ENCODE measurements around the gene KRT2.

KRT2 gene

DNA sequence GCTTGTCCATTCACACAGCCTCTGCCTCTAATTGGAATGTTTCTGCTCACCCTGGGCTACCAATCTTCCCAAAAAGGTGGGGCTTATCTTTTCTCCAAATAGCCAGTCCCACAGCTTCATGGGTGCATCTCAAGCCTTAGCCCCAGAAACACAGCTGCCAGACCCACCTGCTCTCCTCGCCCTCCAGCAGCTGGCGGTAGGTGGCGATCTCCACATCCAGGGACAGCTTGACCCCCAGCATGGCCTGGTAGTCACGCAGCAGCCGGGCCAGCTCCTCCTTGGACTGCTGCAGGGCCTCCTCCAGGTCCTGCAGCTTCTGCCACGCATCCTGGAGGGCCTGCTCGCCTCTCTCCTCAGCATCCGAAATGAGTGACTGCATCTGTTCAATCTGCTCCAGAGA is 40.2 kb upstream of the KRT2 start:
- H3K27ac ChIP-seq, result no peak overlapping the region
- H3K27me3 ChIP-seq (ENCODE audit: control insufficient read depth, insufficient read depth, low read length), result no peaks in the 10 kb centered on the region
- H3K9ac ChIP-seq, result no peak overlapping the region
- H3K4me1 ChIP-seq, result peaks cover 5% of the 10 kb centered on the region
- no peak overlapping the region for H3K4me2 ChIP-seq (ENCODE audit: low read length)
- H3K4me3 ChIP-seq (ENCODE audit: low read depth, low read length), result no peak overlapping the region
- H3K9me3 ChIP-seq (ENCODE audit: control insufficient read depth, low read length), result no peaks in the 10 kb centered on the region
- H3K36me3 ChIP-seq (ENCODE audit: control insufficient read depth, insufficient read depth, low read length), result no peaks in the 10 kb centered on the region
- TF ChIP-seq, protein P1, sequence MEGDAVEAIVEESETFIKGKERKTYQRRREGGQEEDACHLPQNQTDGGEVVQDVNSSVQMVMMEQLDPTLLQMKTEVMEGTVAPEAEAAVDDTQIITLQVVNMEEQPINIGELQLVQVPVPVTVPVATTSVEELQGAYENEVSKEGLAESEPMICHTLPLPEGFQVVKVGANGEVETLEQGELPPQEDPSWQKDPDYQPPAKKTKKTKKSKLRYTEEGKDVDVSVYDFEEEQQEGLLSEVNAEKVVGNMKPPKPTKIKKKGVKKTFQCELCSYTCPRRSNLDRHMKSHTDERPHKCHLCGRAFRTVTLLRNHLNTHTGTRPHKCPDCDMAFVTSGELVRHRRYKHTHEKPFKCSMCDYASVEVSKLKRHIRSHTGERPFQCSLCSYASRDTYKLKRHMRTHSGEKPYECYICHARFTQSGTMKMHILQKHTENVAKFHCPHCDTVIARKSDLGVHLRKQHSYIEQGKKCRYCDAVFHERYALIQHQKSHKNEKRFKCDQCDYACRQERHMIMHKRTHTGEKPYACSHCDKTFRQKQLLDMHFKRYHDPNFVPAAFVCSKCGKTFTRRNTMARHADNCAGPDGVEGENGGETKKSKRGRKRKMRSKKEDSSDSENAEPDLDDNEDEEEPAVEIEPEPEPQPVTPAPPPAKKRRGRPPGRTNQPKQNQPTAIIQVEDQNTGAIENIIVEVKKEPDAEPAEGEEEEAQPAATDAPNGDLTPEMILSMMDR (IDR thresholded peaks at IDR 0.05), result no peak
- no peak overlapping the region for H2AFZ ChIP-seq
- H3K79me2 ChIP-seq, result no peaks in the 10 kb centered on the region

DNA sequence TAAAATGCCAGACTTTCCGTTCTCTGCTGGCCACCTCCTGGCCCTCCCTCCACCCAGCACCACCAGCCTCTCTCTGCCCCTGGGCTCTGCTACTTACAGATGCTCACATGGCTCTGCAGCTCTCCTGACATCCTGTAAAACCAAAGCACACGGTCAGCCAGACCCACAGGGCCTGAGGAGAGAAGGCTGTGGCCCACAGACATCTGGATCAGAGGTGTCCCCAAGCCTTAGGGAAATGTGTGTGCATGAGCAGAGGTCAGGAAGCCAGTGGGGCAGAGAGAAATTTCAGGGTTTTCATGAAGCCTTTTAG is 39.8 kb upstream of the KRT2 start:
- Histone ChIP-seq H3K36me3 (ENCODE audit: control insufficient read depth, insufficient read depth, low read length) (no peaks in the 10 kb centered on the region), H3K4me2 (ENCODE audit: low read length) (no peak overlapping the region), H2AFZ (no peak overlapping the region), H3K4me3 (ENCODE audit: low read depth, low read length) (no peak overlapping the region), H3K4me1 (peaks cover 9% of the 10 kb centered on the region), H3K9ac (no peak overlapping the region), H3K9me3 (ENCODE audit: control insufficient read depth, low read length) (no peaks in the 10 kb centered on the region), H3K27ac (no peak overlapping the region), H3K79me2 (no peaks in the 10 kb centered on the region), H3K27me3 (ENCODE audit: control insufficient read depth, insufficient read depth, low read length) (no peaks in the 10 kb centered on the region)
- TF ChIP-seq, protein P1 (IDR thresholded peaks at IDR 0.05), result no peak

DNA sequence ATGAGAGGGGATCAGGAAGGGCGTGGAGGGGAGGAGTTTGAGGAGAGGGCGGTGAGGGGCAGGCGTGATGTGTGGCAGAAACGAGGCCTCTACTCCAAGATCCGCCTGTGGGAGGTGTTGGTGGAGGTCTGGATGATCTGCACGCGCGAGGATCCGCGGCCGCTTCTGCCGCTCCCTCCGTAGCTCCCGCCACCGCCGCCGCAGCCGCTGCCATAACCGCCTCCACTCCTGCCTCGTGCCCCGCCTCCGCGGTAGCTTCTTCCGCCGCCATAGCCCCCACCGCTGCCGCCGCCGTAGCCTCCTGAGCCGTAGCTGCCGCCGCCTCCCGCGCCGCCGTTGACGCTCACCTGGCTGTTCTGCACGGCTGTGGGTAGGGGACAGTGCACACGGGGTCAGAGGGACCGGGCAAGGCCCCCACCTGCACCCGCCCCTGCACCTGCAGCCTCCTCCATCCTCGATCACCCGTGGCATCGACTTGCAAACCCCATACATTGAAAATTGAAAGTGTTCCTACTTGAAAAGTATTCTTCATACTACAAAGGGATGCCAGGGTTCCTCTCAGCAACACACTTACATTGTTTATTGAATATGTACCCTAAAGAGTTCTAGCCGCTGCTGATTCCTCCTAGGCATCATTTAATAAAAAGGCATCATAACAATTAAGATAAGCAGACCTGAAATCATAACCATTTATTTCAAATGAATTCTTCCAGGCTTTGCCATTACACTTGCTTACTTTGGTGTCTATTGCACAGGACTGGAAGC is 39.2 kb upstream of the KRT2 start:
- Histone ChIP-seq H3K9me3 (ENCODE audit: control insufficient read depth, low read length) (no peaks in the 10 kb centered on the region), H3K4me3 (ENCODE audit: low read depth, low read length) (peak overlapping the region; percentile 42), H3K36me3 (ENCODE audit: control insufficient read depth, insufficient read depth, low read length) (no peaks in the 10 kb centered on the region), H3K27ac (no peak overlapping the region), H3K4me1 (peaks cover 12% of the 10 kb centered on the region), H3K27me3 (ENCODE audit: control insufficient read depth, insufficient read depth, low read length) (no peaks in the 10 kb centered on the region), H3K4me2 (ENCODE audit: low read length) (peak overlapping the region; percentile 91), H3K9ac (no peak overlapping the region), H3K79me2 (no peaks in the 10 kb centered on the region), H2AFZ (peak overlapping the region; percentile 76)
- TF ChIP-seq, protein P1 (IDR thresholded peaks at IDR 0.05), result no peak

DNA sequence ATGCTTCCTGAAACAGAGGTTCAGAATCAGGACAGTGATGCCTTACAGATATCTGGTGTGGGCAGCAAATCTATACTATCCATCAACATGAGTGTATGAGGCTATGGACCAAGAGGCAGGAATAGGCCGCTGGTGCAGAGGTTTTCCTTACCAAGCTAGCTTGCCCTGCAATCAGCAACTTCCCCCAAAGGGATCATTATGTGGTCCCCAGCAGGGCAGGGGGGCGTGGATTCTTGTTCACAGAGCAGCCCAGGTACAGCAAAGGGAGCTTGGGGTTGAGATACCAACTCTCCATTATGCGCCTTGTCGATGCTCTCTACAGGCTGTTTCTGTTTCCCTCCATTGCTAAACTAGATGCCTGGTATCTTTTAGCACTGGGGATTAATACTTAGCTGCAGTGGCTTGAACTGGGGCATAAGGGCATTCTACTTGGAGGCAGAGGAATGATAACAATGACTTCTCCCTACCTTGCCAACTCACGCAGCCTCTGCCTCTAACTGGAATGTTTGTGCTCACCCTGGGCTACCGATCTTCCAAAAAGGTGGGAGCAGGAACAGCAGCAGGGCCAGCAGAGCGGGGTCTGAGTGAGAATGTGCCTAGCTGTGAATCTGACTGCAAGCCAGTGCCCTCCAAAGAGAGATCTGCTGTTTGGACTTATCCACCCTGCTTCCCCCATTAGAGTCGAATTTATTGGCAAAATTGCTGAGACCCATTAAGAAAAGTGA is 38.5 kb upstream of the KRT2 start:
- no peak overlapping the region for H3K27ac ChIP-seq
- peak overlapping the region; percentile 76 for H2AFZ ChIP-seq
- peak overlapping the region; percentile 91 for H3K4me2 ChIP-seq (ENCODE audit: low read length)
- no peaks in the 10 kb centered on the region for H3K9me3 ChIP-seq (ENCODE audit: control insufficient read depth, low read length)
- TF ChIP-seq, protein P1 (IDR thresholded peaks at IDR 0.05), result no peak
- H3K79me2 ChIP-seq, result no peaks in the 10 kb centered on the region
- H3K9ac ChIP-seq, result no peak overlapping the region
- peak overlapping the region; percentile 42 for H3K4me3 ChIP-seq (ENCODE audit: low read depth, low read length)
- H3K36me3 ChIP-seq (ENCODE audit: control insufficient read depth, insufficient read depth, low read length), result no peaks in the 10 kb centered on the region
- peaks cover 14% of the 10 kb centered on the region for H3K4me1 ChIP-seq
- H3K27me3 ChIP-seq (ENCODE audit: control insufficient read depth, insufficient read depth, low read length), result no peaks in the 10 kb centered on the region
